Sigmoid colon (tissue), 7 donors: ENCODE measurements around the gene TVP23C. TPM values are rescaled to one million over a fixed set of nuclear protein-coding genes. Genes with fewer than 3 reads are reported as not detected.

Source experiments
- DNase-seq: peaks from one replicate; pipeline ENCODE4 v3.0.0-alpha.2; 2019
- H3K27ac ChIP-seq, 4 donors: fragments of 200-600 bp; sonication (generic); one replicate each; pipeline ENCODE4 v1.5.1; 2016 to 2019; ENCODE audit warnings: mild to moderate bottlenecking in 1 of 4
- H3K27me3 ChIP-seq, 3 donors: fragments of 200-600 bp; sonication (generic); one replicate each; pipeline ENCODE4 v1.5.1; 2019; ENCODE audit warnings: mild to moderate bottlenecking in 1 of 3
- H3K36me3 ChIP-seq, 4 donors: fragments of 200-600 bp; sonication (generic); one replicate each; pipeline ENCODE4 v1.5.1; 2016 to 2019
- H3K4me1 ChIP-seq, 4 donors: fragments of 200-600 bp; sonication (generic); one replicate each; pipeline ENCODE4 v1.5.1; 2017 to 2019
- H3K4me3 ChIP-seq, 4 donors: fragments of 200-600 bp; sonication (generic); one replicate each; pipeline ENCODE4 v1.5.1; 2017 to 2019; ENCODE audit warnings: mild to moderate bottlenecking in 2 of 4, moderate library complexity in 1 of 4
- H3K9me3 ChIP-seq, 4 donors: fragments of 200-600 bp in 3 of 4; sonication (generic) in 3 of 4; one replicate each; pipeline versions ENCODE4 v1.5.1 to v1.6.1; 2013 to 2019
- CTCF ChIP-seq, 4 experiments: fragments of 450-650 bp in 3 of 4; fragments of 200-600 bp in 1 of 4; IDR thresholded peaks; one replicate each; pipeline ENCODE4 v1.5.1; 2016 to 2019; ENCODE audit warnings: antibody characterized with exemption in 4 of 4, mild to moderate bottlenecking in 3 of 4, moderate library complexity in 2 of 4
- EP300 ChIP-seq, 4 donors: sonication (generic); formaldehyde crosslinking; IDR thresholded peaks; one replicate each; pipeline ENCODE4 v1.6.1; 2017; ENCODE audit warnings: antibody characterized with exemption in 4 of 4
- POLR2A ChIP-seq, 2 donors: fragments of 450-650 bp; IDR thresholded peaks; one replicate each; pipeline ENCODE4 v1.6.1; 2016; ENCODE audit warnings: antibody characterized with exemption in 2 of 2, mild to moderate bottlenecking in 2 of 2, moderate library complexity in 2 of 2
- POLR2AphosphoS5 ChIP-seq, 4 donors: sonication (generic); formaldehyde crosslinking; IDR thresholded peaks; one replicate each; pipeline ENCODE4 v1.6.1; 2017; ENCODE audit warnings: antibody characterized with exemption in 4 of 4
- WGBS, 2 donors: extraction: QIAGEN DNeasy Blood & Tissue Kit; methylation state at CpG; one replicate each; pipeline ENCODE4 v1.1.7; 2013; 5-methylcytosine and 5-hydroxymethylcytosine counted together
- intact Hi-C: fragments of 100-400 bp; cut with DNase I; formaldehyde crosslinking; loops from one replicate; pipeline ENCODE4 v1.15.1; 2023
- polyA plus RNA-seq, 3 donors: library from polyadenylated mRNA; stranded (reverse); fragments of 200-250 nt; gene quantifications; one replicate each; pipeline ENCODE4 v1.2.3, GENCODE V29; 2013
- total RNA-seq, 4 donors: library from RNA; depleted of rRNA; stranded (reverse); fragments of >200 nt; gene quantifications; one replicate each; pipeline ENCODE4 v1.1.0, GENCODE V29; 2016
- donor health status: healthy with polysubstance abuse.
- donor health status: Bipolar disorder and iron deficiency.
- donor health status: healthy.

TVP23C gene
- total and polyA plus RNA-seq, 7 donors: 1.4 to 18.1 (median 9.4) TPM; not detected in 1

GRCh38 chr17:15478845-15479244, 84.4 kb downstream of the TVP23C start:
- Histone ChIP-seq H3K9me3 (no peaks in the 10 kb centered on the region), H3K27ac (no peak overlapping the region), H3K4me3 (no peak overlapping the region), H3K4me1 (peaks cover 0 to 12% (median 10%) of the 10 kb centered on the region in 4 donors), H3K27me3 (no peaks in the 10 kb centered on the region), H3K36me3 (no peaks in the 10 kb centered on the region)
- peak; percentile 4 for DNase-seq
- intact Hi-C loops: no loop called here
- WGBS, 2 donors: 87 to 93% methylated on average over 5 of the region's 5 CpGs
- no peak for TF ChIP-seq POLR2A (IDR thresholded peaks at IDR 0.05)
- TF ChIP-seq EP300 (IDR thresholded peaks at IDR 0.05): no peak
- no peak for TF ChIP-seq POLR2AphosphoS5 (IDR thresholded peaks at IDR 0.05)
- no peak for TF ChIP-seq CTCF (IDR thresholded peaks at IDR 0.05)

- 90 to 97% methylated on average over 8 of the region's 8 CpGs for WGBS, 2 donors
- Histone ChIP-seq H3K4me3 (no peak overlapping the region), H3K27ac (peak overlapping the region; percentile 27 to 72 (median 49)), H3K9me3 (no peaks in the 10 kb centered on the region), H3K4me1 (peaks cover 0 to 12% (median 10%) of the 10 kb centered on the region in 4 donors), H3K27me3 (no peaks in the 10 kb centered on the region), H3K36me3 (no peaks in the 10 kb centered on the region)
- intact Hi-C loops: no loop called here
- TF ChIP-seq POLR2AphosphoS5 (IDR thresholded peaks at IDR 0.05) (peak; percentile 42 to 66 (median 52)), POLR2A (IDR thresholded peaks at IDR 0.05) (no peak)
- DNase-seq: peak; percentile 63
Measured at GRCh38 chr17:15475631-15476354, 87.5 kb downstream of the TVP23C start.

DNA sequence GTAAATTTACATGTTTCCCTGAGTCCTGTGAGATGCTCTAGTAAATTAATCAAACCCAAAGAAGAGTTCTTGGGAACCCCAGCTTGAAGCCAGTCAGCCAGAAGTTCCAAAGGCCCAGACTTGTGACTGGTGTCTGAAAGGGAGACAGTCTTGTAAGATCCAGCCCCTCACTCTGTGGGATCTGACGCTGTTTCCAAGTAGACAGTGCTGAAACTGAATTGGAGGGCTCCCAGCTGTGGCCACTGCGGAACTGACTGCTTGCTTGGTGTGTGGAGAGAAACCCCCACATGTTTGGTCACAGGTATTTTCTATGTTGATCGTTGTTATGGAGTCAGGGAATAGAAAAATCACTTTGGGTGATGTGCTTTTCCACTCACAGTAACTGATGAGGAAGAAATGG, 90.4 kb downstream of the TVP23C start:
- no peaks in the 10 kb centered on the region for H3K9me3 ChIP-seq
- peaks cover 0 to 14% (median 9%) of the 10 kb centered on the region in 4 donors for H3K4me1 ChIP-seq
- H3K27ac ChIP-seq: peak overlapping the region in 1 of 4 donors; percentile 72
- intact Hi-C loops: no loop called here
- no peak for DNase-seq
- TF ChIP-seq EP300 (IDR thresholded peaks at IDR 0.05) (no peak), POLR2AphosphoS5 (IDR thresholded peaks at IDR 0.05) (no peak), CTCF (IDR thresholded peaks at IDR 0.05) (no peak)
- WGBS, 2 donors: 63 to 94% methylated on average over 3 of the region's 3 CpGs
- no peaks in the 10 kb centered on the region for H3K27me3 ChIP-seq
- H3K4me3 ChIP-seq: no peak overlapping the region
- H3K36me3 ChIP-seq: no peaks in the 10 kb centered on the region

DNA sequence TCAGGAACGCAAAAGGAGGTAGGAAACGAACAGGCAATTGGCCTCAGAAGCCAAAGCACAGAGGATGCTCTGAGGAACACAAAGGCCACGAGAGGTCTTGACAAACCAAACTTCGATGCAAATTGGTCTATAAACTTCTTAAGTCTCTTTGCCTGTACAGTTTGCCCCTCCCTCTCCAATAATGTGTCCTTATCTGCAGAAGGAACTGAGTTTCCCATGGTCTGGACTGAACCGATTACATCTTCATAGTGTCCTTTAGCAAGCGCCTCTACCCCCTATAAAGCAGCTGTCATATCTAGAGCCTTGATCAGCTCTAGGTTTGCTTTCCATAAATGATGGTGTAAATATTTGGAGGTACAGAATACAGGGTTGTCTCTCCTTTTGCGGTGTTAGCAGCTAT, 92.7 kb downstream of the TVP23C start:
- WGBS, 2 donors: 14 to 49% methylated on average over 7 of the region's 7 CpGs
- H3K4me1 ChIP-seq: peaks cover 0 to 18% (median 12%) of the 10 kb centered on the region in 4 donors
- no peak for DNase-seq
- H3K36me3 ChIP-seq: no peaks in the 10 kb centered on the region
- TF ChIP-seq CTCF (IDR thresholded peaks at IDR 0.05) (no peak), EP300 (IDR thresholded peaks at IDR 0.05) (no peak), POLR2AphosphoS5 (IDR thresholded peaks at IDR 0.05) (no peak), POLR2A (IDR thresholded peaks at IDR 0.05) (no peak)
- intact Hi-C loops: no loop called here
- H3K27ac ChIP-seq: no peak overlapping the region
- no peaks in the 10 kb centered on the region for H3K9me3 ChIP-seq
- no peak overlapping the region for H3K4me3 ChIP-seq
- no peaks in the 10 kb centered on the region for H3K27me3 ChIP-seq

- no peak for TF ChIP-seq CTCF (IDR thresholded peaks at IDR 0.05)
- H3K4me3 ChIP-seq: no peak overlapping the region
- H3K36me3 ChIP-seq: no peaks in the 10 kb centered on the region
- peaks cover 0 to 24% (median 17%) of the 10 kb centered on the region in 4 donors for H3K4me1 ChIP-seq
- 84 to 93% methylated on average over 7 of the region's 7 CpGs for WGBS, 2 donors
- H3K27me3 ChIP-seq: no peaks in the 10 kb centered on the region
- DNase-seq: no peak
- intact Hi-C loops: no loop called here
- H3K9me3 ChIP-seq: no peaks in the 10 kb centered on the region
- no peak overlapping the region for H3K27ac ChIP-seq
Measured at GRCh38 chr17:15469260-15469659, 94.0 kb downstream of the TVP23C start.
